DMS53 treated with DMSO at 0.1 percent for 48 hours (cell line): ENCODE data around the gene RYR3.

ENCODE experiments used
- DNase-seq: peaks from one replicate; lab custom pipeline; 2025; ENCODE audit not compliant: unreplicated experiment; lab: John Stamatoyannopoulos, UW

RYR3 gene

GRCh38 chr15:33698126-33698525, 387.4 kb downstream of the RYR3 start:
- no peak for DNase-seq

- no peak for DNase-seq
Measured at GRCh38 chr15:33699145-33699544, 388.4 kb downstream of the RYR3 start.

- no peak for DNase-seq
Measured at GRCh38 chr15:33699691-33700447, 389.1 kb downstream of the RYR3 start.

GRCh38 chr15:33700695-33701303, 390.0 kb downstream of the RYR3 start:
- peak; percentile 25 for DNase-seq

DNA sequence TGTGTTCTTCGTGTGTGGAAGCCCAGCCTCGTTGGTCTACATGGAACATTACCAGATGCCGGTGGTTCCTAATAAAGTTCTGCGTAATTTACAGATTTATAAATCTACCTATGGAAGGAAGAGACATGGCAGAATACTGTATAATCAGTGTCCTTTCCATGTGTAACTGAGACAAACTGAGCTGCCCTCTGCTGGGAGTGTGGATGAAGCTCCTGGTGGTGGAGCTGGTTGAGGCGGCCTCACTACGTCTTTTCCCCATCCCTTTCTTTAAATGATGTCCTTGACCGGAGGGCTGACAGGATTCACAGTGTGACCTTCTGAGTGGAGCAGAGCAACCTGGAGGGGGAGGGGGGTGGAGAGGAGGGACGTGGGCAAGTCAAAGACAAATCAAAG, 390.5 kb downstream of the RYR3 start:
- no peak for DNase-seq

DNA sequence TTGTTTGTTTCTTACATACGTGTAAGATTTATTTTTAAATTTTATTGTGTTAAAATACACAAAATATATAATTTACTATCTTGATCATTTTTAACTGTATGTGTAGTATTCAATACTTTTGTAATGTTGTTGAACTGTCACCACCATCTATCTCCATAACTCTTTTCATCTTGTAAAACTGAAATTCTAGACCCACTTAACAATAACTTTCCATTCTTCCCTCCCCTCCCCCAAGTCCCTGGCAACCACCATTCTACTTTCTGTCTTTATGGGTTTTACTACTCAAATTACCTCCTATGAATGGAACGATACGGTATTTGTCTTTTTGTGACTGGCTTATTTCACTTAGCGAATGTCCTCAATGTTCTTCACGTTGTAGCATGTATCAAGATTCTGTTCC, 395.4 kb downstream of the RYR3 start:
- no peak for DNase-seq

- DNase-seq, result no peak
Measured at GRCh38 chr15:33710748-33711147, 400.0 kb downstream of the RYR3 start.

GRCh38 chr15:33716025-33716424, 405.3 kb downstream of the RYR3 start:
- DNase-seq, result no peak

- DNase-seq, result no peak
Measured at GRCh38 chr15:33720952-33721351, 410.2 kb downstream of the RYR3 start.

GRCh38 chr15:33722005-33722672, 411.4 kb downstream of the RYR3 start:
- no peak for DNase-seq

- DNase-seq, result no peak
Measured at GRCh38 chr15:33722673-33723015, 411.9 kb downstream of the RYR3 start.

GRCh38 chr15:33724321-33725036, 413.7 kb downstream of the RYR3 start:
- no peak for DNase-seq

- DNase-seq, result no peak
Measured at GRCh38 chr15:33729653-33730052, 418.9 kb downstream of the RYR3 start.

DNA sequence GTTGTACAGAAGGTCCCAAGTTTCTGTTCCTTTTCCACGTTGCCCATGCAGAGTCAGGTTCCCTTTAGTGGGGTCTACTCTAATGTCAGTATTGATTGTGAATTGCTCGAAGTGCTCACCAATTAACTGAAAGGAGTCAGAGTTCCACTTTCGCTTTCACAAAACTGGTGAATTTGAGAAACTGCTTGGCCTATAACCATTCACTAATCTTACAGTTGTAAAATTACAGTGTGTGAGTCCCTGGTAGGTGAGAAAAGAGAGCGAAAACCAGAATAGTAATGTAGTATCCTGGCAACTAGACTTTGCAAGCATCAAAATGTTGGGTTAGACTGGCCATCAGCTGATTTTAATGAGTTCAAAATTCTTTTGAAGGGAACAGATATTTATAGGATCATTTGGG, 420.0 kb downstream of the RYR3 start:
- no peak for DNase-seq

DNA sequence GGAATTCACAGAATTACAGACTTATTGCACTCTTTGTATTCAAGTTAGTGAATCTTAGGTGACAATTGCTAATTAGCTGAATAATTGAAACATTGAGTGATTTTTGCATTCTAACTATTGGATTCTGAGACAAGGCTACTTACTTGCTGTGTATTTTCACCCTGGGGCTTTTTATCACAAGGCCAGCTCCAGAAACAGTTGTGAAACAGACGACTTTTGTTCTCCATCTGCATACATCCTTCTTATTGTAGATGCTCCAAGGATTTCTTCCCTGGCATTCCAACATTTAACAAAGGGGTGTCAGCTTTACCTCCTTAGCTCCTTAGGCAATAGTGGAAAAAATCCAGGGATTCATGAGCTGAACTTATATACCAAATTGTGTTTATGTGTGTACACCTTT, 424.4 kb downstream of the RYR3 start:
- DNase-seq, result no peak

DNA sequence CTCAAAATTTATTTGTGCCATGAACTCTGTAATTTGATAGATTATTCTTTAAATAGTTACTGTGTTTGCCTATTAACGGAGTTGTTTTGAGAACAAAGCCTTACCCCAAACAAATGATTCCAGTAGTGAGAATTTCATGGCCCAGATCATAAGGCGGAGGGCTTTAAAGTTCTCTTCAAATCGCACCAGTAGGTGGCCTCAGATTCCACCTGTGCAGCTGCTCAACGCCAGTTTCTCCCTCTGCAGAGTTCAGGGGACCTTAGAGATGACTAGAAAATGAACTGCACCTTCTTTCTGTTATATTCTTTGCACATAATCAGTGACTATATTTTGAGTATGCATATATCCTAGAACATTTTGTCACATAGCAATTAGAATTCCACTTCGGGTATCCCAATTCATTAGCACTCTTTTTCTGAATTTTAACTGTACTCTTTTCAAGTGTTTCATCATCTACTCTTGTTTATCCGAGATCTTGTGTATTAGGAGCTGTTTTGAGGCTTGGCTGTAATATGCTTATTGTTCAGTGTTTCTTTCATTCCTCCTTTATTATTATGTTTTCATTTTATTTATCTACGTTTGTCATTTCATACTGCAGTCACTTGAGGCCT, 425.0 kb downstream of the RYR3 start:
- peak; percentile 18 for DNase-seq

- DNase-seq, result no peak
Measured at GRCh38 chr15:33737687-33738601, 427.2 kb downstream of the RYR3 start.

GRCh38 chr15:33738941-33739664, 428.3 kb downstream of the RYR3 start:
- DNase-seq, result no peak

GRCh38 chr15:33742306-33742705, 431.5 kb downstream of the RYR3 start:
- DNase-seq, result no peak

DNA sequence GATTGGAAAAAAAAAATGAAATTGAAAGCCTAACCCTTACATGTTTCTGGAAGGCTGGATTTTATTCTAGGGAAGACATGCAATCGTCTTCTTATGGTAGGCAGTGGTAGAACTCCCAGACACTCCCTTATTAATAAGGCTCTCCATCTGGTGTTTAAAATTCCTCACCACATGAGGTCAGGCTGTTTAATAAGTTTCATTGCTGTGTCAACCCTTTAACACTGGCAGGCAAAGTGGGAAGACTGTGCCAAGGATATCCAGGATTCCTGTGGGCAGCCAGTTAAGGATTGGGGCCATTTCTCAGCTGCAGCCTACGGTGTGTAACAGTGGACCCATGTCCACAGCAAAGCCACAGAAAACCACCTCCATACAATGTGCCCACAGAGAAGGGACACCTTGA, 432.0 kb downstream of the RYR3 start:
- DNase-seq, result no peak
